ENCODE data around the gene RCC1.
"Not testable (repeated sequence)": the region's sequence is repeated elsewhere in the genome, so short reads cannot be mapped to it uniquely, and the experiment has no call there.

RCC1 gene, protein sequence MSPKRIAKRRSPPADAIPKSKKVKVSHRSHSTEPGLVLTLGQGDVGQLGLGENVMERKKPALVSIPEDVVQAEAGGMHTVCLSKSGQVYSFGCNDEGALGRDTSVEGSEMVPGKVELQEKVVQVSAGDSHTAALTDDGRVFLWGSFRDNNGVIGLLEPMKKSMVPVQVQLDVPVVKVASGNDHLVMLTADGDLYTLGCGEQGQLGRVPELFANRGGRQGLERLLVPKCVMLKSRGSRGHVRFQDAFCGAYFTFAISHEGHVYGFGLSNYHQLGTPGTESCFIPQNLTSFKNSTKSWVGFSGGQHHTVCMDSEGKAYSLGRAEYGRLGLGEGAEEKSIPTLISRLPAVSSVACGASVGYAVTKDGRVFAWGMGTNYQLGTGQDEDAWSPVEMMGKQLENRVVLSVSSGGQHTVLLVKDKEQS

GRCh38 chr1:28505406-28506187, at the start of gene RCC1:
RCC1 (plus strand) TSS chr1:28506043; CDS start chr1:28529867, 23,824 bp downstream.
- peak; percentile 98 for DNase-seq

GRCh38 chr1:28456078-28456477, 49.8 kb upstream of the RCC1 start:
- DNase-seq: peak; percentile 47

- no peak for DNase-seq
Observed at GRCh38 chr1:28457678-28458077, 48.2 kb upstream of the RCC1 start.

DNA sequence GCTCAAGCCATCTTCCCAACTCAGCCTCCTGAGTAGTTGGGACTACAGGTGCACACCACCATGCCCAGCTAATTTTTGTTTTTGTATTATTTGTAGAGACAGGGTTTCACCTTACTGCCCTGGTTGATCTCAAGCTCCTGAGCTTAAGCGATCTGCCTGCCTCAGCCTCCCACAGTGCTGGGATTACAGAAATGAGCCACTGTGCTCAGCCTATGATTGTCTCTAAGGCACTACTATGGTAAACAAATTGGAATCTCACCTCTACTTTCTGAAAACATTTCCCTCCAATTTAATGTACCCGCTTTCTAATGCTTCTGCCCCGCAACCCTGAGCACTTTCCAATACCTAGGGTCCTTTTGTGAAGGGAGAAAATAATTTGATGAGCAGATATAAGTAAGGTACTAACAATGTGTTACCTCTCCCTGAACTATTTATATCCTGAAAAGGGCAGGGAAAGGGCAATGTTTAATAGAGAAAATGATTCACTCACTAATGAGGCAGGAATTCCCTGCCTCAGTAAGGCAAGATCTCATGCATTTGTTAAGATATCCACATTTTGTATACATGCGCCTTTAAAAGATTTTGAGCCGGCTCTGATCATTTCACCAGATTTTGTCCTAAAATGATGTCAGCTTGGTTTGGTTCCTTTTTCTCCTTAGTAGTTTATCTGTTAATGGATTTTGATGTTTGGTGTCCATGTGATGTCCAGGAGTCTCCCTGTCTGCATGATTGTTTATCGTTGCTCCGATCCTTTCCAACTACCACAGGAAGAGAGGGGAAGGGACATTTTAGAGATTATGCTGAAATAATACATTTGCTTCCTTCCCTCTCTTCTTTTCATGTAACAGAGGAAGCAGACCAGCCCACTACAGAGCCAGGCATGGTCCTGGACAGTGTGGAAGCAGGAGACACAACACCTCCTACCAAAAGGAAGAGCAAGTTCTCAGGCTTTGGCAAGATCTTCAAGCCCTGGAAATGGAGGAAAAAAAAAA, 47.3 kb upstream of the RCC1 start:
- DNase-seq: no peak

GRCh38 chr1:28466226-28466778, 39.5 kb upstream of the RCC1 start:
- DNase-seq: no peak

- no peak for DNase-seq
Observed at GRCh38 chr1:28470146-28470545, 35.7 kb upstream of the RCC1 start.

- not testable (repeated sequence) for DNase-seq
Observed at GRCh38 chr1:28479497-28479896, 26.3 kb upstream of the RCC1 start.

GRCh38 chr1:28480308-28480707, 25.5 kb upstream of the RCC1 start:
- DNase-seq: no peak

- no peak for DNase-seq
Observed at GRCh38 chr1:28482138-28482537, 23.7 kb upstream of the RCC1 start.

- DNase-seq: no peak
Observed at GRCh38 chr1:28482702-28483101, 23.1 kb upstream of the RCC1 start.

GRCh38 chr1:28494737-28495136, 11.1 kb upstream of the RCC1 start:
- no peak for DNase-seq

DNA sequence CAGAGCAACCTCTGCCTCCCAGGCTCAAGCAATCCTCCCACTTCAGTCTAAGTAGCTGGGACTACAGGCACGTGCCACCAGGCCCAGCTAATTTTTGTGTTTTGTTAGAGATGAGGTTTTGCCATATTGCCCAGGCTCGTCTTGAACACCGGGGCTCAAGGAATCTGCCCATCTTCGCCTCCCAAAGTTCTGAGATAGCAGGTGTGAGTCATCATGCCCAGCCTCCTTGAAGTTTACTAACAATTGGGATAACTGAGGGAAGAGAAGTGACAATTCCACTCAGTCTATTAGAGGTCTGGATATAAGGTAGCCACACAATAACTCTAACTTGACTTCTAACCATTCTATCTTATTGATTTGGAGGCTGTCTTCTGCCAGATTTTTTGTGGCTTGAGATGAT, 6.3 kb upstream of the RCC1 start:
- DNase-seq: no peak

DNA sequence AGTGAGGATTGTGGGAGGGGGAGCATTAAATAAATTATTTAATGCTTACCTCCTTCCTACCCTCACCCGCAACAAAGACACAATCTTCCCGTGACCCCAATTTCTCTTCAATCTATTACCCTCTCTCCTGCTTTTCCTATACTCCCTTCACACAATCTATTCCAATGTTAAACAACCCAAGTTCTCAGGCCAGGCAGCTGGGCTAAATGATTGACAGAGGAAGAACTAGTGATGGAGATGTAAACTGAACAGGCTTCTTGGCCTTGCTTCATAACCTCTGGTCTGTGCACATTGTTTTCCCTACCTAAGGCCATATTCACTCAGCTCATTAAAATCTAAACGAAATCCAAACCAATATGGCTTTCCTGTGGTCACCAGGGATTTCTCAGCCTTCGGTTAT, 3.9 kb upstream of the RCC1 start:
- no peak for DNase-seq

GRCh38 chr1:28503117-28503516, 2.7 kb upstream of the RCC1 start:
- DNase-seq: no peak

GRCh38 chr1:28506907-28507246, 1.0 kb downstream of the RCC1 start:
- peak; percentile 39 for DNase-seq

GRCh38 chr1:28507247-28507645, 1.4 kb downstream of the RCC1 start:
- peak; percentile 53 for DNase-seq

DNA sequence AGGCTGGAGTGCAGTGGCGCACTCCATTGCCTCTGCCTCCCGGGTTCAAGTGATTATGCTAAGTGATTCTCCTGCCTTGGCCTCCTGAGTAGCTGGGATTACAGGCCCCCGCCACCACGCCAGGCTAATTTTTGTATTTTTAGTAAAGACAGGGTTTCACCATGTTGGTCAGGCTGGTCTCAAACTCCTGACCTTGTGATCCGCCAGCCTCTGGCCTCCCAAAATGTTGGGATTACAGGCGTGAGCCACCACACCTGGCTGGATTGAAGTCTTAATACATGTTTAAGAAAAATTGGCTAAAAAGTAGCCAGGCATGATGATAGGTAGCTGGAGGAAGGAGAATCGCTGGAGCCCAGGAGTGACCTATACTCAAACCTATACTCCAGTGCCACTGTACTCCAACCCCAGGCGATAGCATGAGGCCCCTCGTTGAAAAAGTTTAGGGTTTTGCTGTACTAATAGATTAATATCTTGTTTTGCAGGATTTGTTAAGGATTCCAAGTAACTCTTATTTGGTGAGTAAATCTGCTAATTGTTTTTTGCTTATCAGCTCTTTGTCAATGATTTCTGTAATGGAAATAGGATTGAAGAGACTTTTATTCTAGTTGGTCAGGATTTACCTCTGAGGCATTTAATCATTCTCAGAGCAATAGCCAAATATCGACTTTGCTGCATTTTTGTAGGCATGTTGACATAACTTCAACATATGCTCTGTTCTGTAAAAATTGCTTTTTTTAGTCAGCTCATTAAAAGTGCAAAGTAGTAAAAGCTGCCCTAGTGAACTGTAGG, 2.0 kb downstream of the RCC1 start:
- DNase-seq: peak; percentile 52

- peak; percentile 50 for DNase-seq
Observed at GRCh38 chr1:28508435-28508754, 2.6 kb downstream of the RCC1 start.

DNA sequence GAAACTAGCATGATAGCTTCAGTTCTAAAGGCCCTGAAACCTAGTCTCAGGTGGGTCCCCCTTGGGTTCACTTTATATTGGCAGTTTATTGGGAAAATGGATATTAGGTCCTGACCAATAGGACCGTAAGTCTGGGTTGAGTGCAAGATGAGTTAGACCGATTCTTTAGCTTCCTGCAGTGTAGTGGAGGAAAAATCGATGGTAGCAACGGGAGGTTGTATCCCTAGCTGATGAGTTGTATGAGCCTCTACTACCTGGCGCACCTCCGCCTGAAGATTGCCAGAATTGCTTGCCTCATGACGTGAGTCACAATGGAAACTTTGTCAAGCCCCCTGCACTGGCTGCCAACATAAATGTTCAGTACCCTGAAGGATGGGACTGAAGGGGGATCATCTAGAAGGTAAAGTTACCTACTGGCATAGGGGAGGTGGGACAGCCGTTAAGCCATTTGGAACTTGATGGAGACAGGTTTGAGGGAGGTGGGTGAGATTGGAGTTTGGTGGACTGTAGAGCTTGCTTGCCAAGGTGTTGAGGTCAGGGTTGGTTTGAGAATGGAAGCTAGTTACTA, 3.9 kb downstream of the RCC1 start:
- peak; percentile 65 for DNase-seq

DNA sequence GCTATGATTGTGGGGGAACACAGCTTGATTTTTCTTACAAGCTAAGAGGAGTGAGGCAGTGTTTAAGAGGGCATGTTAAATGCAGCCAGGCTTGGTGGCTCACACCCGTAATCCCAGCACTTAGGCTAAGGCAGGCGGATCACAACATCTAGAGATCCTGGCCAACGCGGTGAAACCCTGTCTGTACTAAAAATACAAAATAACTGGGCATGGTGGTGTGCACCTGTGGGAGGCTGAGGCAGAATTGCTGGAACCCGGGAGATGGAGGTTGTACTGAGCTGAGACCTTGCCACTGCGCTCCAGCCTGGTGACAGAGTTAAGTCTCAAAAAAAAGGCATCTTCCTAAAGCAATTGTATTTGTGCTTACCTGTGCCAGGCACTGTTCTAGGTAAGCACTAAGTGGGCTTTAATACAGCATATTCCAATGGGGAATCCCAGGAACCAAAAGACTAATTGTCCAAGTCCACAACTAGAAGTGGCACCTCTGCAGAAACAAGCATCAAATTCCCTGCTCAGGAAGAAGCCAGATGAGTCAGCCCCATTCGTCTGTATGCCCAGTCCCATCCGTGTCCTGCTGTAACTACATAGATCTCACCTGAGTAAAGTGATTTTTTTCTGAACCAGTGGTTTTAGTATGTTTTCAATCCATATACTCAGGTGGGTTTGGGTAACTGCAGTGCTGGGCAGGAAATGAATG, 4.6 kb downstream of the RCC1 start:
- peak; percentile 77 for DNase-seq

DNA sequence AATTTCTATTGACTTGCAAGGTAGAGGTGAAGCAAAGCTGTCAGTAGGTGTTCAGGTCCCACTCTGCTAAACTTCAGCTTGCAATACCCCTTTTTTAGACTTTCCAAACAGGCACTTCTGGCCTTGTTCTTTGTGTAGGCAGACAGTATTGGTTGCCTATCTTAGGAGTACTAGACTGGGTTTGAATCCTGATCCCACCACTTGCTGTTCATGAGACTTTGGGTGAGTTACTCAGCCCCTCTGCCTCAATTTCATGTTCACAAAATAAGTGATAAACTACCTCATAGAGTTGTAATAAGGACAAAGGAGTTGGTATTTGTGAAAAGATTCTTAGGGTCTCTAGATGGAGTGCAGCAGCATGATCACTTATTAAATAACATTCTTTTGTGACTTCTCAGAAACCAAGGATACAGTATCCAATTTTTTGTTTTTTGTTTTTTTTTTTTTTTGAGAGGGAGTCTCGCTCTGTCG, 5.2 kb downstream of the RCC1 start:
- DNase-seq: no peak
